GM18867 (cell line): ENCODE data around the gene TNNI3.
"Not testable (repeated sequence)": the region's sequence is repeated elsewhere in the genome, so short reads cannot be mapped to it uniquely, and the experiment has no call there.

Source experiments
- ATAC-seq: cut with Tn5 transposase; IDR thresholded peaks from one replicate; pipeline ENCODE4 v1.9.1; 2021; ENCODE audit warnings: mild to moderate bottlenecking, moderate library complexity; ENCODE audit not compliant: unreplicated experiment

The TNNI3 gene

GRCh38 chr19:55173186-55173713 lies 15.7 kb upstream of the TNNI3 start:
- ATAC-seq = no peak

DNA sequence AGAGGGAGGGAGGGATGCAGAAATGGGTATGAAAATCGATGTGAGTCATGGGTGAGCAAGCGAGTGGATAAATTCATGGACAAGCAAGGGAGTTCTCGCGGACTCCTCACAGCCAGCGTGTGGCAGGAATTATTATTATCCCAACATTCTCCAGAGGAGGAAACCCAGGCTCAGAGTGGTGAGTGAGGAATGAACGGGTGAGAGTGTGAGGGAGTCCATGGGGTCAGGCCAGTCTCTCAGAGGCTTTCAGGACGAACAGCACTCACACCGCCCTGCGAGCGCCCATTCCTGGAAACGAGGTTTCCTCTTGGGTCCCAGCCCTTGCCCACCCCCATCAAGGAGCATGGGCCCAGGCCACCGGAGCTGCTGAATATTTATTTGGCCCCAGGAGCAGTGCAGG lies 15.2 kb upstream of the TNNI3 start:
- no peak for ATAC-seq

- not testable (repeated sequence) for ATAC-seq
Observed at GRCh38 chr19:55172318-55172717, 14.8 kb upstream of the TNNI3 start.

DNA sequence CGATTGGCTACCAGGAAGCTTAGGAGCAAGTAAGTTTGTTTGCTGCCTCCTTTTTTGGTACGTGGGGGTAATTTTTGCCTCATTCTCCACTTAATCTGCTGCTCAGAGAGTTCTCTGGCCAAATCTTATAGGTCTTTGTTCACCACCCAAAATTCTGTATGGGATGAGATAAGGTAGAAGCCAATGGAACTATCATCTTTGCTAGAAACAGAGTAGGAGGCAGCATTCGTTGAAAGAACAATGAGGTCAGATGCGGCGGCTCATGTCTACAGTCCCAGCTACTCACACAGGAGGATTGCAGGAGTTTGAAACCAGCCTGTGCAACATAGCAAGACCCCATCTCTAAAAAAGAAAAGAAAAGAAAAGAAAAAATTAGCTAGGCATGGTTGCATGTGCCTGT lies 13.9 kb upstream of the TNNI3 start:
- ATAC-seq = no peak

GRCh38 chr19:55169136-55169535 lies 11.6 kb upstream of the TNNI3 start:
- no peak for ATAC-seq

GRCh38 chr19:55166530-55167268 lies 9.2 kb upstream of the TNNI3 start, which contains the start of gene DNAAF3:
DNAAF3 (minus strand) TSS chr19:55166613; CDS start chr19:55166413, 200 bp downstream.
- ATAC-seq = peak; percentile 82

DNA sequence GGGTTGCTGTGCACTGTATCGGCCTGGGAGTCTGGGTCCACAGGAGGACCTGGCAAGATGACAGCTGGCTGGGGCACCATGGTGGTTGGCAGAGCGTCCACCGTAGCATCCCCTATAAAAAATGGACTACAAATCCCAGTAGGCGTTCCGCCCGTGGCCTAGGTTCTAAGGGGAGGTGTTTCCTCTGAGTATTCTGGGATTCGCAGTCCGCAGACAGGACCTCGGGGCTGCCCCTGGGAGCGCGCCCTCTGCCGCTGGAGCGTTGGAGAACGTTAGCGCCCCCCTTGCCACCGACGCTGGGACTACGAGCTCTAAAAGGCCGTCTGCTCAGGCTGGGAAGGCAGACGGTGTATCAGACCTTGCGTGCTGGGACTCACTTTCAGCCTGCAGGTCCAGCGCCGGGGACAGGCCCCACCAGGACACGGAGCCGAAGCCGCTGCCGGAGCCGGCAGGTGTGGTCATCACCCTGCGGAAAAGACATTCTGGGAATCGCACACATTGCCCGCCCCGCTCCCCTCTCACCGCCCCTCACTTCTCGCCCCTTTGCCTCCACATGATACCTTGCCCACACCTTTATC lies 8.5 kb upstream of the TNNI3 start:
- ATAC-seq = no peak

GRCh38 chr19:55161571-55162322 lies 4.2 kb upstream of the TNNI3 start:
- ATAC-seq = no peak

DNA sequence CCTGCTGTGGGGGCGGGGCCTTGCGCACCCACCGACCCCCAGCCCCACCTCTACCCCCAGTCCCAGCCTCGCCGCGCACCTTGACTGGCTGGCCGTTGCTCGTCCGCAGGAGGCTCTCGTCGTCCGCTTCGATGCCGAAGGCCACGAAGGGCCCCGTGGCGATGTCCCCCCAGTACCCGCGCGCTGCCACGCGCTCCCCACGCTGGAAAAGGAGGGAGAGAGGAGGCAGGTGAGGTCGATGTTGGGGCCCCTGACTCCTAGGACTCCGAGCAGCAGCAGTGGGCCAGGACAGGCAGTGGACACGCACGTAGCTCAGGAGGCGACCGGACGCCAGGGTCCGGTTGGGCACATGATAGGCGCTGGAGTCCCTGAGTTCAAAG lies 3.4 kb upstream of the TNNI3 start:
- no peak for ATAC-seq

- ATAC-seq = no peak
Observed at GRCh38 chr19:55160128-55160985, 2.8 kb upstream of the TNNI3 start.

DNA sequence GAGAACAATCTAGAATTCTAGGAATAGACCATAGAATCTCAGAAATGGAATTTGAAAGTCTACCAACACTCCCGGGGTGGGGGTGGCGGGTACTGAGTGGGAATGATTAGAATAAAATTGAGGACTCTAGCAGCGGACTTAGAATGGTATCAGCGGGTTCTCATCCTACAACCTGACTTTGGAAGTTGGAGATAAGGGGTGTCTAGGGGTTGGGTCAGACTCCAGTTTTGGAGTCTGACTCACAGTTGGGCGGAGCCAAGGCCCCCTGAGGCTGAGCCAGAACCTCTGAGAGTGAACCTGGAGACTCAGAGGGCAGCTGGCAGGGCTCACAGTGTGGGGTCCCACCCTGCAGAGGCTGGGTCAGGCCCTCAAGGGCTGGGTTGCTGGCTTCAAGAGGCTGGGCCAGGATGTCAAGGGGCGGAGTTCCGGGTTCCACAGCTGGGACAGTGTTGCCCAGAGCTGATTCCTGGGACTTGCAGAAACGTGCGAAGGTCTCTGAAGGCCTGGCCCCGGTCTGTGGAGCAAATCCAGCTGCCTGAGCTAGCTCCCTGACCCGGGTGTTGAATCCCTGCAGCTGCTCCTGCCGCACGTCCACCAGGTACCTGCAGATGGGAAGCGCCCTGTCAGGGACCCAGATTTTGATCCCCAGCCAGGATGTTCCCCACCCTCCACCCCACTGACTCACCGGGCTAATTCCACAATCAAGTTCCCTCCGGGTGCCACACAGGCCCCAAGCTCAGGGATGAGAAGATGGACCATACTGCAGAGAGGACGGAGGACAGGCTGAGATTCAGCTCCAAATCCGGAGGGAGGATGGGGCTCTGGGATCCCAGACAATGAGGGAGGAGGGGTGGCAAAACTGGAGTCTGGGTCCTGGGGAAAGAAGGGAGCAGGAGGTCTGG lies 1.6 kb upstream of the TNNI3 start:
- ATAC-seq = no peak

GRCh38 chr19:55158423-55158822 lies 891 bp upstream of the TNNI3 start:
- no peak for ATAC-seq

DNA sequence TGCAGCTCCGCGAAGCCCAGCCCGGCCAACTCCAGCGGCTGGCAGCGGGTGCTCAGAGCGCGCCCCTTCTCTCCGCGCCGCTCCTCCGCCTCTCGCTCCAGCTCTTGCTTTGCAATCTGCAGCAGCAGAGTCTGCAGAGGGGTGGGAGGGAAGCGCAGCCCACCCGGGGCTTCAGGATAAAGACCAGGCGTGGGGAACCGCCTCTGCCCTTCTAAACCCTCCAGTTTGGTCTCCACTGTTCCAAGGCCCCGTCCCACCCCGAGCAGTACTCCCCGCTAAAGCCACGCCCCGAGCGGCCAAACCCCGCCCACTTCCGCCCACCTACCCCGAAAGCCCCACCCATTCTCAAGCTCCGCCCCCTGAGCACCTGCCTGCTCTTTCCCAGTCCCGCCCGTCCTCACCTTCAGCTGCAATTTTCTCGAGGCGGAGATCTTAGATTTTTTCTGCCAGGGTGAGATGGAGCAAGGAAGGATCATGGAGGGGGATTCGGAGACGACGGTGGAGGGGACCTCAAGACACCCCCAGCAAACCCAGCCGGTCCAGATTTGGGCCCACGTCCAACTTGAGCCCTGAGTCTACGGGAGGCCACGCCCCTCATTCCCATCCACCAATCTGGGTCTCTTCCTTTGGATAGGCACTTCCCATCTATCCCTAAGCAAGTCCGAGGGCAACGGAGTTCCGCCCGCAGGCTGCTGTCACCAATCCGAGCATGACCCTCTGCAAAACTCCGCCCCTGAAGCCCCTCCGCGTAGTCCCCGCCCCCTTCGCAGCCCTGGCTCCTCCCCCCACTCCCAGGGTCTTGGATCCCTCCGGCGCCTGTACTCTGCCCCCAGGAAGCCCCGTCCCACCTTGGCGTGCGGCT lies 1.1 kb downstream of the TNNI3 start:
- no peak for ATAC-seq

GRCh38 chr19:55155784-55156183 lies 1.7 kb downstream of the TNNI3 start:
- ATAC-seq = not testable (repeated sequence)

- ATAC-seq = no peak
Observed at GRCh38 chr19:55153652-55154264, 3.8 kb downstream of the TNNI3 start.

DNA sequence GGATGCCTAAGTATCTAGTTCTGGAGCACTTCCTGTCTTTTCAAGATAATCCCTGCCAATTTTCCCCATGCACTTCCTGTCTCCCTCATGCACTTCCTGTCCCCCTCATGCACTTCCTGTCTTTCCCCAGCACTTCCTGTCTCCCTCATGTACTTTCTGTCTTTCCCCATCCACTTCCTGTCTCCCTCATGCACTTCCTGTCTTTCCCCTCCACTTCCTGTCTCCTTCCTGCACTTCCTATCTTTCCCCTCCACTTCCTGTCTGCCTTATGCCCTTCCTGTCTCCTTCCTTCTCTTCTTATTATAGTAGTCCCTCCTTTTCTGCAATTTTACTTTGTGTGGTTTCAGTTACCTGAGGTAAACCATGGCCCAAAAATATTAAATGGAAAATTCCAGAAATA lies 5.5 kb downstream of the TNNI3 start:
- no peak for ATAC-seq

DNA sequence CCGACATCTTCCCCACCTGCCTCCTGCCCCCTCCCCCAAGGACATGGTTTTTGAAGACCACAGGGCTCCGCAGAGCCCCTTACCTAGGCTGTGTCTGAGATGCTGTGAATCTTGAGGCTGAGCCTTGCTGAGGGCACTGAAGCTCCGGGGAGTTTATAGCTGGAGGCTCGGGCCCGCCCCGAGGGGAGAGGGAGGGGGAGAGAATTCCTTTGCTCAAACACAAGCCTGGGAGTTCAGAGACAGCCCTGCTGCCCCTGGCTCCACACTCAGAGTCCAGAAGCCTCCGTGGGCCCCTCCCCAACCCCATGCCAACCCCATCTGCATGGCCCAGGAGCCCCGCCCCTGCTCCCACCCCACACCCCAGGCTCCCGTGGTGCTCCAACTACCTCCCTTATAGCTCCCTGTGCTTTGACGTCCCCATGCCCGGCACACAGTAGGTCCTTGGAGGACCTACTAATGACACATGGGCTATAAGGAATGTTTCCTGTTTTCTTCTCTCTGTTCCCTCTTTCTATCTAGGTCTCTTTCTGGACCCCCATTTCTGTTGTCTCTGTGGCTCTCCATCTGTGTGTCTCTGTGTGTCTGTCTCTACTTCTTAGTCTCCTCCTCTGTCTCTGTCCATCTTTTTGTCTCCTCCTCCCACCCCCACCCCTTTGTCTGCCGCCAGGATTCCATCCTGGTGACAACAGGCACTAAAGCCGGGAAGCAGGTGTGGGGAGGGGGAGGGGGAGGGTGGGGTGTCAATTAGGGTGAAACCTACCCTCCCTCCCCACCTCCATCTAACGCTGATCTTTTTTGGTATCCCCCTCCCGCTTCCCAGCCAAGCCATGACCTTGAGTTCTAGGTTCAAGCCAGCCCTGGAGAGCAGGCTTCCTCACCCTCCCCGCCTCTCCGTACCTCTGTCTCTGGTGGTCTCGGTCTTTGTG lies 8.2 kb downstream of the TNNI3 start, which contains the start of gene TNNT1:
TNNT1 (minus strand) TSS at position 129 of the 926 bp plus-strand sequence. CDS start 2,049 bp downstream, outside the sequence.
- ATAC-seq = no peak
